HG03108 (cell line): Measurements from ENCODE around the gene MORN1.
"Not testable (repeated sequence)": the region's sequence is repeated elsewhere in the genome, so short reads cannot be mapped to it uniquely, and the experiment has no call there.

Experiments used
- ATAC-seq: cut with Tn5 transposase; IDR thresholded peaks from one replicate; pipeline ENCODE4 v1.9.1; 2021; ENCODE audit warnings: moderate library complexity; ENCODE audit not compliant: unreplicated experiment

MORN1 gene

GRCh38 chr1:2341706-2342383 lies 49.5 kb downstream of the MORN1 start:
- ATAC-seq, result no peak

GRCh38 chr1:2340918-2341254 lies 50.5 kb downstream of the MORN1 start:
- ATAC-seq, result no peak

- no peak for ATAC-seq
Observed at GRCh38 chr1:2340086-2340917, 51.1 kb downstream of the MORN1 start.

GRCh38 chr1:2339206-2340085 lies 51.9 kb downstream of the MORN1 start:
- ATAC-seq, result no peak

- ATAC-seq, result no peak
Observed at GRCh38 chr1:2337501-2337900, 53.9 kb downstream of the MORN1 start.

- ATAC-seq, result no peak
Observed at GRCh38 chr1:2337081-2337480, 54.3 kb downstream of the MORN1 start.

- no peak for ATAC-seq
Observed at GRCh38 chr1:2336499-2336898, 54.9 kb downstream of the MORN1 start.

- no peak for ATAC-seq
Observed at GRCh38 chr1:2335721-2336455, 55.5 kb downstream of the MORN1 start.

- no peak for ATAC-seq
Observed at GRCh38 chr1:2334883-2335534, 56.3 kb downstream of the MORN1 start.

GRCh38 chr1:2334366-2334765 lies 57.0 kb downstream of the MORN1 start:
- ATAC-seq, result no peak

GRCh38 chr1:2331580-2331979 lies 59.8 kb downstream of the MORN1 start:
- not testable (repeated sequence) for ATAC-seq

- no peak for ATAC-seq
Observed at GRCh38 chr1:2331200-2331544, 60.2 kb downstream of the MORN1 start.

GRCh38 chr1:2330519-2331199 lies 60.7 kb downstream of the MORN1 start:
- no peak for ATAC-seq

GRCh38 chr1:2330035-2330434 lies 61.3 kb downstream of the MORN1 start:
- ATAC-seq, result no peak

GRCh38 chr1:2328676-2329455 lies 62.5 kb downstream of the MORN1 start:
- ATAC-seq, result no peak

GRCh38 chr1:2327841-2328240 lies 63.5 kb downstream of the MORN1 start:
- ATAC-seq, result no peak

GRCh38 chr1:2327162-2327561 lies 64.2 kb downstream of the MORN1 start:
- ATAC-seq, result not testable (repeated sequence)

- ATAC-seq, result no peak
Observed at GRCh38 chr1:2326524-2326923, 64.8 kb downstream of the MORN1 start.
